Liver (tissue), 9 donors: Measurements from ENCODE around the gene STUM. TPM values are rescaled to one million over a fixed set of nuclear protein-coding genes. Genes with fewer than 3 reads are reported as not detected.

Source experiments
- DNase-seq: peaks from one replicate; pipeline ENCODE4 v3.0.0-alpha.2; 2017; ENCODE audit warnings: low spot score
- H3K27ac ChIP-seq, 2 donors: one replicate each; pipeline ENCODE4 v1.7.0; 2013; ENCODE audit warnings: inconsistent platforms in 2 of 2, low read length in 2 of 2, control low read depth in 1 of 2, low read depth in 1 of 2, mild to moderate bottlenecking in 1 of 2
- H3K27me3 ChIP-seq, 4 donors: one replicate each; pipeline versions ENCODE4 v1.6.1 to v1.7.0; 2013; ENCODE audit warnings: low read length in 3 of 4, inconsistent platforms in 1 of 4, mild to moderate bottlenecking in 1 of 4, moderate library complexity in 1 of 4; ENCODE audit not compliant: control insufficient read depth in 4 of 4, insufficient read depth in 4 of 4
- H3K36me3 ChIP-seq, 4 donors: one replicate each; pipeline versions ENCODE4 v1.6.1 to v1.7.0; 2013; ENCODE audit warnings: low read length in 3 of 4, mild to moderate bottlenecking in 3 of 4, low read depth in 1 of 4, moderate library complexity in 1 of 4; ENCODE audit not compliant: control insufficient read depth in 4 of 4, insufficient read depth in 3 of 4
- H3K4me1 ChIP-seq, 4 donors: one replicate each; pipeline versions ENCODE4 v1.6.1 to v1.7.0; 2013; ENCODE audit warnings: low read length in 3 of 4, mild to moderate bottlenecking in 3 of 4, moderate library complexity in 1 of 4; ENCODE audit not compliant: control insufficient read depth in 4 of 4, insufficient read depth in 4 of 4
- H3K4me3 ChIP-seq, 3 donors: one replicate each; pipeline versions ENCODE4 v1.6.1 to v1.7.0; 2013; ENCODE audit warnings: low read length in 3 of 3, control low read depth in 1 of 3, low read depth in 1 of 3, mild to moderate bottlenecking in 1 of 3
- H3K9ac ChIP-seq, 2 donors: one replicate each; pipeline ENCODE4 v1.7.0; 2013; ENCODE audit warnings: low read length in 2 of 2, mild to moderate bottlenecking in 2 of 2, moderate library complexity in 2 of 2, control low read depth in 1 of 2, low read depth in 1 of 2
- H3K9me3 ChIP-seq, 4 donors: one replicate each; pipeline versions ENCODE4 v1.6.1 to v1.7.0; 2013; ENCODE audit warnings: low read length in 3 of 4; ENCODE audit not compliant: control insufficient read depth in 4 of 4
- EGR1 ChIP-seq, 2 donors: IDR thresholded peaks; 2 replicates each; pipeline ENCODE4 v1.6.1; 2016 to 2018; ENCODE audit warnings: antibody characterized with exemption in 2 of 2, low read depth in 2 of 2
- FOXA1 ChIP-seq: IDR thresholded peaks from 2 replicates; pipeline ENCODE4 v1.6.1; 2016; ENCODE audit warnings: antibody characterized with exemption
- FOXA2 ChIP-seq: IDR thresholded peaks from 2 replicates; pipeline ENCODE4 v1.6.1; 2016; ENCODE audit warnings: antibody characterized with exemption
- HNF4A ChIP-seq, 2 donors: conservative IDR thresholded peaks; 2 replicates each; pipeline ENCODE4 v1.6.1; 2016; ENCODE audit warnings: antibody characterized with exemption in 2 of 2, mild to moderate bottlenecking in 2 of 2
- HNF4G ChIP-seq: IDR thresholded peaks from 2 replicates; pipeline ENCODE4 v1.6.1; 2016; ENCODE audit warnings: antibody characterized with exemption
- JUND ChIP-seq, 2 donors: IDR thresholded peaks; 2 replicates each; pipeline ENCODE4 v1.6.1; 2016; ENCODE audit warnings: antibody characterized with exemption in 2 of 2
- NR2F2 ChIP-seq: IDR thresholded peaks from 2 replicates; pipeline ENCODE4 v1.6.1; 2016; ENCODE audit warnings: antibody characterized with exemption
- RAD21 ChIP-seq, 2 donors: IDR thresholded peaks; 2 replicates each; pipeline ENCODE4 v1.6.1; 2016; ENCODE audit warnings: antibody characterized with exemption in 2 of 2, mild to moderate bottlenecking in 2 of 2
- REST ChIP-seq: IDR thresholded peaks from 2 replicates; pipeline ENCODE4 v1.6.1; 2016; ENCODE audit warnings: antibody characterized with exemption, mild to moderate bottlenecking
- RXRA ChIP-seq, 2 donors: IDR thresholded peaks; 2 replicates each; pipeline ENCODE4 v1.6.1; 2017 to 2018; ENCODE audit warnings: antibody characterized with exemption in 2 of 2, mild to moderate bottlenecking in 1 of 2
- SP1 ChIP-seq: IDR thresholded peaks from 2 replicates; pipeline ENCODE4 v1.6.1; 2018; ENCODE audit warnings: antibody characterized with exemption, mild to moderate bottlenecking
- TAF1 ChIP-seq: conservative IDR thresholded peaks from 2 replicates; pipeline ENCODE4 v1.6.1; 2016; ENCODE audit warnings: antibody characterized with exemption, mild to moderate bottlenecking
- ZBTB33 ChIP-seq: IDR thresholded peaks from 2 replicates; pipeline ENCODE4 v1.6.1; 2016; ENCODE audit warnings: antibody characterized with exemption
- WGBS: extraction: QIAGEN DNeasy Blood & Tissue Kit; methylation state at CpG from one replicate; pipeline ENCODE4 v1.1.7; 2013; 5-methylcytosine and 5-hydroxymethylcytosine counted together
- polyA plus RNA-seq, 2 donors: library from polyadenylated mRNA; stranded (reverse) in 1 of 2; unstranded in 1 of 2; fragments of 200-250 nt in 1 of 2; fragments of >200 nt in 1 of 2; fragmentation: Nextera tagmentation in 1 of 2; extraction: Ambion mirVana in 1 of 2; gene quantifications; one replicate each; pipeline versions ENCODE4 v1.2.1 to v1.2.3, GENCODE V29; 2013 to 2015
- total RNA-seq, 2 donors: library from RNA; depleted of rRNA; stranded (reverse); fragments of >200 nt; gene quantifications; one replicate each; pipeline ENCODE4 v1.2.3, GENCODE V29; 2014
- TF ChIP-seq, protein P1 (sequence below): IDR thresholded peaks from 2 replicates; pipeline ENCODE4 v1.6.1; 2016; ENCODE audit warnings: antibody characterized with exemption
- TF ChIP-seq, protein P2 (sequence below): IDR thresholded peaks from 2 replicates; pipeline ENCODE4 v1.6.1; 2016; ENCODE audit warnings: antibody characterized with exemption
- donor health status: healthy.
- donor health status: healthy.
- donor health status: healthy.
- donor health status: healthy.
- donor health status: healthy.

The STUM gene
- total and polyA plus RNA-seq, 4 donors = 0.03 to 0.14 (median 0.07) TPM

GRCh38 chr1:226632922-226633351 lies 84.4 kb downstream of the STUM start:
- TF ChIP-seq REST (no peak), EGR1 (IDR thresholded peaks at IDR 0.05; ENCODE audit: low read depth in 2 of 2) (no peak), NR2F2 (no peak), HNF4A (conservative IDR thresholded peaks at IDR 0.05) (no peak), JUND (IDR thresholded peaks at IDR 0.05) (no peak), TAF1 (no peak), FOXA2 (no peak), RXRA (IDR thresholded peaks at IDR 0.05) (no peak), HNF4G (no peak), FOXA1 (no peak), SP1 (no peak), RAD21 (IDR thresholded peaks at IDR 0.05) (no peak)
- TF ChIP-seq, protein P1, sequence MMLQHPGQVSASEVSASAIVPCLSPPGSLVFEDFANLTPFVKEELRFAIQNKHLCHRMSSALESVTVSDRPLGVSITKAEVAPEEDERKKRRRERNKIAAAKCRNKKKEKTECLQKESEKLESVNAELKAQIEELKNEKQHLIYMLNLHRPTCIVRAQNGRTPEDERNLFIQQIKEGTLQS = no peak
- TF ChIP-seq, protein P2, sequence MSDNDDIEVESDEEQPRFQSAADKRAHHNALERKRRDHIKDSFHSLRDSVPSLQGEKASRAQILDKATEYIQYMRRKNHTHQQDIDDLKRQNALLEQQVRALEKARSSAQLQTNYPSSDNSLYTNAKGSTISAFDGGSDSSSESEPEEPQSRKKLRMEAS = no peak
- 68% methylated on average over 10 of the region's 10 CpGs for WGBS
- Histone ChIP-seq H3K9ac (no peak overlapping the region), H3K27me3 (no peaks in the 10 kb centered on the region), H3K4me3 (no peak overlapping the region), H3K4me1 (no peaks in the 10 kb centered on the region), H3K27ac (no peak overlapping the region), H3K36me3 (no peaks in the 10 kb centered on the region), H3K9me3 (no peaks in the 10 kb centered on the region)
- no peak for DNase-seq

- Histone ChIP-seq H3K9ac (no peak overlapping the region), H3K9me3 (no peaks in the 10 kb centered on the region), H3K27ac (no peak overlapping the region), H3K27me3 (no peaks in the 10 kb centered on the region), H3K36me3 (no peaks in the 10 kb centered on the region), H3K4me3 (no peak overlapping the region), H3K4me1 (no peaks in the 10 kb centered on the region)
- WGBS = 43% methylated on average over 7 of the region's 7 CpGs
- no peak for DNase-seq
- TF ChIP-seq EGR1 (IDR thresholded peaks at IDR 0.05; ENCODE audit: low read depth in 2 of 2) (no peak), SP1 (no peak), ZBTB33 (no peak)
Measured at GRCh38 chr1:226633541-226634165, 85.1 kb downstream of the STUM start.
